HG02610 (cell line): Measurements from ENCODE around the gene DYRK3.
A peak's percentile ranks its signal among the peaks of the same experiment; 100 is the strongest.
"Not testable (repeated sequence)": the region's sequence is repeated elsewhere in the genome, so short reads cannot be mapped to it uniquely, and the experiment has no call there.

Experiments
- ATAC-seq: cut with Tn5 transposase; IDR thresholded peaks from one replicate; pipeline ENCODE4 v1.9.1; 2021; ENCODE audit warnings: mild to moderate bottlenecking, moderate library complexity; ENCODE audit not compliant: unreplicated experiment

DYRK3 gene

GRCh38 chr1:206635080-206635977, at the start of gene DYRK3:
DYRK3 (plus strand) TSS chr1:206635536; CDS start chr1:206635704, 168 bp downstream.
- ATAC-seq = peak; percentile 89

GRCh38 chr1:206586501-206587445, 48.6 kb upstream of the DYRK3 start:
- ATAC-seq = no peak

GRCh38 chr1:206587904-206588303, 47.4 kb upstream of the DYRK3 start:
- ATAC-seq = no peak

GRCh38 chr1:206588492-206588891, 46.8 kb upstream of the DYRK3 start:
- no peak for ATAC-seq

GRCh38 chr1:206589206-206589605, 46.1 kb upstream of the DYRK3 start:
- ATAC-seq = no peak

- peak; percentile 77 for ATAC-seq
Measured at GRCh38 chr1:206590025-206590758, 45.1 kb upstream of the DYRK3 start.

GRCh38 chr1:206591226-206591625, 44.1 kb upstream of the DYRK3 start:
- ATAC-seq = no peak

- ATAC-seq = no peak
Measured at GRCh38 chr1:206591696-206592095, 43.6 kb upstream of the DYRK3 start.

GRCh38 chr1:206593351-206593925, 41.9 kb upstream of the DYRK3 start:
- no peak for ATAC-seq

GRCh38 chr1:206595581-206596318, 39.6 kb upstream of the DYRK3 start:
- ATAC-seq = no peak

GRCh38 chr1:206596319-206596666, 39.0 kb upstream of the DYRK3 start:
- ATAC-seq = no peak

GRCh38 chr1:206600527-206600926, 34.8 kb upstream of the DYRK3 start:
- ATAC-seq = no peak

GRCh38 chr1:206604861-206605260, 30.5 kb upstream of the DYRK3 start:
- no peak for ATAC-seq

GRCh38 chr1:206606867-206607266, 28.5 kb upstream of the DYRK3 start:
- no peak for ATAC-seq

- no peak for ATAC-seq
Measured at GRCh38 chr1:206608108-206608698, 27.1 kb upstream of the DYRK3 start.

GRCh38 chr1:206609229-206609991, 25.9 kb upstream of the DYRK3 start:
- peak; percentile 36 for ATAC-seq

- ATAC-seq = peak; percentile 79
Measured at GRCh38 chr1:206612129-206612876, 23.0 kb upstream of the DYRK3 start, which contains the start of gene EIF2D. EIF2D (minus strand) TSS chr1:206612465; CDS start chr1:206612342, 123 bp downstream.

- ATAC-seq = not testable (repeated sequence)
Measured at GRCh38 chr1:206626396-206626795, 8.9 kb upstream of the DYRK3 start.
